Measurements from ENCODE around the gene MYOD1.
A peak's percentile ranks its signal among the peaks of the same experiment; 100 is the strongest.

MYOD1 gene

GRCh38 chr11:17760102-17761029 is 41.0 kb downstream of the MYOD1 start:
- TF ChIP-seq GATA2 (IDR thresholded peaks at IDR 0.05; ENCODE audit: low read depth, low read length) (no peak), GATA3 (IDR thresholded peaks at IDR 0.05; ENCODE audit: low read depth, low read length) (no peak)

DNA sequence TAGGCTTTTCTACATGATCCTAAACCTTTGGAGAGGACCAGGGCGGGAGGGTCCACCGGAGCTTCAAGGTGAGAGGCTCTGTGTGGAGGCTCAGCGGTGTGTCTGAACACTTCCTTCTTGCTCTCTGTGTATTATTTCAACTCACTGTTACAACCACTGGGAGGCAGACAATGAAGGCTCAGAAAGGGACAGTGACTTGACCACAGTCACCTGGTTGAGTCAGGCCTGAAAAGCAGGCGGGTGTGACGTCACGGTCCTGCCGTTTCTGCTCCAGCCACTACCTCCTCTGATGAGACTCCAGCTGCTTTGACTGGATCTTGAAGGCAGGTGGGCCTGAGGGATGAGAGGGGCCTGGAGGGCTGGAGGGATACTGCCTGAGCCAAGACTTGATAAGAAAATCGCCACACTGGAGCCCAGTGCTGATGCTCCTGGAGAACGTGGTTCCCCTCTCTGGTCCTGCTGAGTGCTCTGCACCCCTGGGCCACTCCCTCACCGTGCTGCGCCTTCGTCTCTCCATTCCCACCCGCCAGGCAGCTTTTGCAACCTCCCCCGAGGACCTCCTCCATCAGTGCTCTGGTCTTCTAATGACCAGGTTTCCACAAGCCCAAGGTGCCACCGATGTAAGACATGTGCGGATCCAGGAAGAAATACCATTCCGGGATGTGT is 43.1 kb downstream of the MYOD1 start:
- TF ChIP-seq GATA2 (IDR thresholded peaks at IDR 0.05; ENCODE audit: low read depth, low read length) (no peak), GATA3 (IDR thresholded peaks at IDR 0.05; ENCODE audit: low read depth, low read length) (no peak)

GRCh38 chr11:17763244-17763643 is 43.9 kb downstream of the MYOD1 start:
- TF ChIP-seq GATA3 (IDR thresholded peaks at IDR 0.05; ENCODE audit: low read depth, low read length), result no peak
- TF ChIP-seq GATA2 (IDR thresholded peaks at IDR 0.05; ENCODE audit: low read depth, low read length), result no peak

GRCh38 chr11:17763703-17764102 is 44.3 kb downstream of the MYOD1 start:
- TF ChIP-seq GATA3 (IDR thresholded peaks at IDR 0.05; ENCODE audit: low read depth, low read length) (no peak), GATA2 (IDR thresholded peaks at IDR 0.05; ENCODE audit: low read depth, low read length) (no peak)

GRCh38 chr11:17764446-17765218 is 45.3 kb downstream of the MYOD1 start:
- TF ChIP-seq GATA2 (IDR thresholded peaks at IDR 0.05; ENCODE audit: low read depth, low read length) (peak; percentile 50; the same call in 1 of the 2 replicates), GATA3 (IDR thresholded peaks at IDR 0.05; ENCODE audit: low read depth, low read length) (no peak)

- TF ChIP-seq GATA2 (IDR thresholded peaks at IDR 0.05; ENCODE audit: low read depth, low read length) (peak; percentile 46; the same call in 1 of the 2 replicates), GATA3 (IDR thresholded peaks at IDR 0.05; ENCODE audit: low read depth, low read length) (no peak)
These were observed 46.1 kb downstream of the MYOD1 start for GRCh38 chr11:17765356-17766072.

GRCh38 chr11:17766073-17766359 is 46.6 kb downstream of the MYOD1 start:
- TF ChIP-seq GATA3 (IDR thresholded peaks at IDR 0.05; ENCODE audit: low read depth, low read length), result no peak
- TF ChIP-seq GATA2 (IDR thresholded peaks at IDR 0.05; ENCODE audit: low read depth, low read length), result no peak

DNA sequence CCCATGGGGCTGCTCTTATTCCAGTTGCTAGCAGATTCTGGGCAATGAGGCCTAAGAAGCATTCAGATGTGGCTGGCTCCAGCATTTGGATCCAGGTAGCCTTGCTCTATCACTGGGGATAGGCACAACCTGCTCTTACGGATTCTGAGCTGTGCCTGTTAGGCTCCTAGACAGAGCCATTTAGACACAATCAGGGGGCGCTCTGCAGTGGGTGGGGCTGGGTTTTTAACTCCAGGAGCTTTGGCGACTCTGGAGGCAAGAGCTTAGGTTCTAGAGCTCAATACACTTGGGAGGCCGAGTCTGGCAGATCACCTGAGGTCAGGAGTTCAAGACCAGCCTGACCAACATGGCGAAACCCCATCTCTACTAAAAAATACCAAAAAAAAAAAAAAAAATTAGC is 47.2 kb downstream of the MYOD1 start:
- TF ChIP-seq GATA2 (IDR thresholded peaks at IDR 0.05; ENCODE audit: low read depth, low read length) (no peak), GATA3 (IDR thresholded peaks at IDR 0.05; ENCODE audit: low read depth, low read length) (no peak)

GRCh38 chr11:17767301-17767885 is 48.0 kb downstream of the MYOD1 start:
- TF ChIP-seq GATA2 (IDR thresholded peaks at IDR 0.05; ENCODE audit: low read depth, low read length) (no peak), GATA3 (IDR thresholded peaks at IDR 0.05; ENCODE audit: low read depth, low read length) (no peak)

- TF ChIP-seq GATA3 (IDR thresholded peaks at IDR 0.05; ENCODE audit: low read depth, low read length) (no peak), GATA2 (IDR thresholded peaks at IDR 0.05; ENCODE audit: low read depth, low read length) (no peak)
These were observed 48.5 kb downstream of the MYOD1 start for GRCh38 chr11:17767914-17768313.

DNA sequence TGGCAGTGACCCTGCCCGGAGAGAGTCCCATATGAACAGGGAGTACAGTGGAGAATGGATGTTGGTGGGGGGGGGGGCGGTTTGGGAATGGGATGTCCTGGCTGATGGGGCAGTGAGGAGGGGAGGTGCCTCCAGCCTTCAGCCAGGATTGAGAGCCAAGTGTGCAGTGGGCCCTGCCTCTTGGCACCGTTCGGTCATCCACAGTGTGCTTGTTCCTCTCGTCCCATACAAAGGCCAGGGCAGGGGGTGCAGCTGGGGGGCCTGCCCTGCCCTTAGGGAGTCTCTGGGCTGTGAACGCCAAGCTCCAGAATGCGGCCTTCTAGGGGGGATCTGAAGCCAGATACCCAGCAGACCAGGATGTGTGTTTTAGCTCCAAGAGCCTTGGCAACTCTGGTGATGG is 49.2 kb downstream of the MYOD1 start:
- TF ChIP-seq GATA2 (IDR thresholded peaks at IDR 0.05; ENCODE audit: low read depth, low read length), result no peak
- TF ChIP-seq GATA3 (IDR thresholded peaks at IDR 0.05; ENCODE audit: low read depth, low read length), result no peak

GRCh38 chr11:17769218-17769617 is 49.8 kb downstream of the MYOD1 start:
- TF ChIP-seq GATA2 (IDR thresholded peaks at IDR 0.05; ENCODE audit: low read depth, low read length) (no peak), GATA3 (IDR thresholded peaks at IDR 0.05; ENCODE audit: low read depth, low read length) (no peak)

DNA sequence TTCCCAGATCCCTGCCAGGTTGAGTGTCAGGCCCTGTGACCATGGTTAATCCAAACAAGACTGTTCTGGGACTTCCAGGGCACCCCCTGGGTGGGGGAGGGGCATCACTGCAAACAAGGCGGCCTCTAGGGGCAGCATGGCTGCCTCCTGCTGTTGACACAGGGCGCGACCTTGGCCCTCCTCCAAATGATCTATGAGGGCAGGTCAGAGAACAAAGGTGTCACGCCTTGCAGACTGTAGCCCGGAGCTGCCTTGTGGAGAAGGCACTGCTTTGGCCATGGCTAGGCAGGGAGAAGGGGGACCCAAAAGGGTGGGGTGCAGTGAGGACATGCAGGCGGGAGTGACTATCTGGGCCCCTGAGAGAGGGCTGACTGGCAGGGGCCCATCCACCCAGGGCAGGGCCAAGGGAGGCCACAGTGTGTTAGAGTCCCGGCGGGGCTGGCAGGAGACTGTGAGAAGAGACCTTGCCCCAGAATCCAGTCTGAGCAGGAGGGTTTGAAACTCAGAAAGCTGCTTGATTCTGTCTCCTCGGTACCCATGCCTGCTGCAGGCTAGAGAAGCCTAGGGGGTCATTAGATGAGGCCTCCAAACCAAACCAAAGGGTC is 50.8 kb downstream of the MYOD1 start:
- TF ChIP-seq GATA3 (IDR thresholded peaks at IDR 0.05; ENCODE audit: low read depth, low read length), result no peak
- no peak for TF ChIP-seq GATA2 (IDR thresholded peaks at IDR 0.05; ENCODE audit: low read depth, low read length)
